NB4 (cell line): ENCODE measurements around the gene KCNJ12.

Experiments
- DNase-seq: peaks from one replicate; pipeline ENCODE4 v3.0.0; 2010; ENCODE audit warnings: low read depth
- H3K4me3 ChIP-seq: one replicate; pipeline ENCODE4 v1.5.1; 2011; ENCODE audit warnings: mild to moderate bottlenecking, low read depth, low read length, moderate library complexity
- MAX ChIP-seq: IDR thresholded peaks from 2 replicates; pipeline ENCODE4 v1.6.1; 2011; ENCODE audit warnings: low read depth, low read length
- MYC ChIP-seq: IDR thresholded peaks from 2 replicates; pipeline ENCODE4 v1.6.1; 2011; ENCODE audit warnings: low read depth, low read length
- POLR2A ChIP-seq: IDR thresholded peaks from 2 replicates; pipeline ENCODE4 v1.6.1; 2011; ENCODE audit warnings: mild to moderate bottlenecking; ENCODE audit not compliant: insufficient read length; ENCODE audit errors: extremely low read depth
- TF ChIP-seq, protein P1 (sequence below): IDR thresholded peaks from one replicate; pipeline ENCODE4 v1.5.1; 2012; ENCODE audit warnings: low read depth, low read length

Gene KCNJ12

GRCh38 chr17:21467739-21468490, 91.8 kb downstream of the KCNJ12 start:
- DNase-seq, result no peak

More at GRCh38 chr17:21467739-21468490, 91.8 kb downstream of the KCNJ12 start:
- TF ChIP-seq MAX (no peak), POLR2A (no peak), MYC (no peak)
- TF ChIP-seq, protein P1, sequence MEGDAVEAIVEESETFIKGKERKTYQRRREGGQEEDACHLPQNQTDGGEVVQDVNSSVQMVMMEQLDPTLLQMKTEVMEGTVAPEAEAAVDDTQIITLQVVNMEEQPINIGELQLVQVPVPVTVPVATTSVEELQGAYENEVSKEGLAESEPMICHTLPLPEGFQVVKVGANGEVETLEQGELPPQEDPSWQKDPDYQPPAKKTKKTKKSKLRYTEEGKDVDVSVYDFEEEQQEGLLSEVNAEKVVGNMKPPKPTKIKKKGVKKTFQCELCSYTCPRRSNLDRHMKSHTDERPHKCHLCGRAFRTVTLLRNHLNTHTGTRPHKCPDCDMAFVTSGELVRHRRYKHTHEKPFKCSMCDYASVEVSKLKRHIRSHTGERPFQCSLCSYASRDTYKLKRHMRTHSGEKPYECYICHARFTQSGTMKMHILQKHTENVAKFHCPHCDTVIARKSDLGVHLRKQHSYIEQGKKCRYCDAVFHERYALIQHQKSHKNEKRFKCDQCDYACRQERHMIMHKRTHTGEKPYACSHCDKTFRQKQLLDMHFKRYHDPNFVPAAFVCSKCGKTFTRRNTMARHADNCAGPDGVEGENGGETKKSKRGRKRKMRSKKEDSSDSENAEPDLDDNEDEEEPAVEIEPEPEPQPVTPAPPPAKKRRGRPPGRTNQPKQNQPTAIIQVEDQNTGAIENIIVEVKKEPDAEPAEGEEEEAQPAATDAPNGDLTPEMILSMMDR, result no peak
- H3K4me3 ChIP-seq, result no peak overlapping the region
